ENCODE measurements around the gene SNAP47. TPM values are rescaled to one million over a fixed set of nuclear protein-coding genes. Genes with fewer than 3 reads are reported as not detected.

SNAP47 gene
- polyA plus RNA-seq, 1 experiment: 44.8 TPM

DNA sequence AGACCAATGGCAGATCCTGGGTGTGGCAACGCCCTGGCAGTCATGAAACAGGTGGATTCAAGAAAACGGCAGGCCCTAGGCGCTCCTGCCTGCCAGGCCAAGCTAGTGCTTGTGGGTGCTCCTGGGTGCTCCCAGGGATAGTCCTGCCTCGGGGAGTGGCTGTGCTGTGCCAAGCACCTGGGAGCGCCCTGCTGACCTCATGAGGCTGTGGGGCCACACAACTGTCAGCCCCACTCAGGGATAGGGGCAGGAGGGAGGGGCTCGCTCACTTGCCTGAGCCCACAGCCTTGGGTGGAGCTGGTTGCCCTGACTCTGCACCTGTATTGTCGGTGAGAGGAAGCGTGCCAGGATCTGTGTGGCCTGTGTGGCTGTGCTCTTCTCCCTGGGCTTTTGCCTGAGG is 9.4 kb downstream of the SNAP47 start:
- TF ChIP-seq, protein P1, sequence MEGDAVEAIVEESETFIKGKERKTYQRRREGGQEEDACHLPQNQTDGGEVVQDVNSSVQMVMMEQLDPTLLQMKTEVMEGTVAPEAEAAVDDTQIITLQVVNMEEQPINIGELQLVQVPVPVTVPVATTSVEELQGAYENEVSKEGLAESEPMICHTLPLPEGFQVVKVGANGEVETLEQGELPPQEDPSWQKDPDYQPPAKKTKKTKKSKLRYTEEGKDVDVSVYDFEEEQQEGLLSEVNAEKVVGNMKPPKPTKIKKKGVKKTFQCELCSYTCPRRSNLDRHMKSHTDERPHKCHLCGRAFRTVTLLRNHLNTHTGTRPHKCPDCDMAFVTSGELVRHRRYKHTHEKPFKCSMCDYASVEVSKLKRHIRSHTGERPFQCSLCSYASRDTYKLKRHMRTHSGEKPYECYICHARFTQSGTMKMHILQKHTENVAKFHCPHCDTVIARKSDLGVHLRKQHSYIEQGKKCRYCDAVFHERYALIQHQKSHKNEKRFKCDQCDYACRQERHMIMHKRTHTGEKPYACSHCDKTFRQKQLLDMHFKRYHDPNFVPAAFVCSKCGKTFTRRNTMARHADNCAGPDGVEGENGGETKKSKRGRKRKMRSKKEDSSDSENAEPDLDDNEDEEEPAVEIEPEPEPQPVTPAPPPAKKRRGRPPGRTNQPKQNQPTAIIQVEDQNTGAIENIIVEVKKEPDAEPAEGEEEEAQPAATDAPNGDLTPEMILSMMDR (IDR thresholded peaks at IDR 0.05; ENCODE audit: low read depth, low read length): no peak
- no peak overlapping the region for H3K4me3 ChIP-seq (ENCODE audit: low read depth, low read length)
- CTCF ChIA-PET: interaction anchor here (1.3 kb wide), 1 partner anchor 14 kb away, joined by 5 read pairs; no protein-coding TSS in a partner anchor
- POLR2A ChIA-PET: no interaction called here
- DNase-seq (ENCODE audit: low read depth, low spot score): no peak
- no peaks in the 10 kb centered on the region for H3K27me3 ChIP-seq (ENCODE audit: control insufficient read depth, insufficient read depth, low read length)
- H3K9me3 ChIP-seq (ENCODE audit: control insufficient read depth, insufficient read depth, low read length): no peaks in the 10 kb centered on the region
- no peak overlapping the region for H3K27ac ChIP-seq (ENCODE audit: low read depth, low read length)

DNA sequence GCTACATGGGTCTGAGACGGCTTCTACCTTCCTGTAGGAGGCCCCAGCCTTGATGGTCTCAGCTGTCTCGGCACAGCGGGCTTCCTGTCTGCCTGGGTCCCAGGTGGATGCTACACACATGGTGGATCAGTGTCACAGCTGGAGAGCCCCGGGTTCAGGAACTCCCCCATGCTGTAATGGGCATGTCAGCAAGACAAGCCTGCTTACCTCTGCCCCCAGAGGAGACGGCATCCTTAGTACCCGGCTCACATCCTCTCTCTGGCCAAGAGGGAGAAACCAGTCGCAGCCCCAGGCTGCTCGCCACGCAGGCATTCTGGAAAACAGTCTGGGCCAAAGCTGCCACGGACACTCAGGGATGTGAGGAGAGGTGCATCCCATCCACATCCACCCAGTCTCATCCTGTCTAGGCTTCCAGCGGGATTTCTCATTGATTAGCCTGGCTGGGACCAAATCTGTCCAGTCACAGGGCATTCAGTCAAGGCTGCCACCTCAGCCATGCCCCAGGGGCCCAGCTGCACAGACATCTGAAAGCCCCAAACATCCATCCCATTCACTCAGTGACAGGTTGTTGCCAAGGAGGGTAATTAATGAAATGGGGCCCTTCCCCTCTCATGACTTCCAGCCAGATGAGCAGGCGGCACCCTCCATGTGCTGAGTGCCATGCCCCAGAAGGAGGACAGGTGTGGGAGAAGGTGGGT is 10.5 kb downstream of the SNAP47 start:
- POLR2A ChIA-PET: no interaction called here
- TF ChIP-seq, protein P1 (IDR thresholded peaks at IDR 0.05; ENCODE audit: low read depth, low read length): no peak
- CTCF ChIA-PET: no interaction called here

DNA sequence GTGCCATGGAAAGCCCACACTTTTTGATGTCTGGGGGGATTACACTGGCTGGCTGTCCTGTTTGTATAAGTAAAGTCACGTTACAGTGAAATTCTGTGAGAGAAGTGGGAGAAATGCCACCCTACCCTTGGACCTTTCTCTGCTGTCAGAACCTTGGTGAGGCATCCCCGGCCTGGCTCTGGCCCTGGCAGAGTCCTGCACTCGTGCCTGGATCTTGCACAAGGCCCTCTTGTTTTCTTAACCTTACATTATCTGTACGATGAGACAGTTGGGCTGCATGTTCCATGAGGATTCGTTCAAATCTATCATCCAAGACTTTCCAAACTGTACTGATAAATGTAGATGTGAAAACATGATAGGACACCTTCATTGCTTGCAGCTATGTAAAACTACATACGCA is 11.4 kb downstream of the SNAP47 start:
- H3K9me3 ChIP-seq (ENCODE audit: control insufficient read depth, insufficient read depth, low read length): no peaks in the 10 kb centered on the region; the same call in 1 of the 2 replicates
- TF ChIP-seq, protein P1 (IDR thresholded peaks at IDR 0.05; ENCODE audit: low read depth, low read length): no peak
- CTCF ChIA-PET: interaction anchor here (0.6 kb wide), 1 partner anchor 41 kb away, joined by 6 read pairs; no protein-coding TSS in a partner anchor
- no peak overlapping the region for H3K27ac ChIP-seq (ENCODE audit: low read depth, low read length)
- H3K27me3 ChIP-seq (ENCODE audit: control insufficient read depth, insufficient read depth, low read length): no peaks in the 10 kb centered on the region
- POLR2A ChIA-PET: no interaction called here
- H3K4me3 ChIP-seq (ENCODE audit: low read depth, low read length): no peak overlapping the region
- DNase-seq (ENCODE audit: low read depth, low spot score): no peak

More for the DNA sequence above, 10.5 kb downstream of the SNAP47 start:
- Histone ChIP-seq H3K27me3 (ENCODE audit: control insufficient read depth, insufficient read depth, low read length) (no peaks in the 10 kb centered on the region), H3K27ac (ENCODE audit: low read depth, low read length) (no peak overlapping the region), H3K4me3 (ENCODE audit: low read depth, low read length) (no peak overlapping the region), H3K9me3 (ENCODE audit: control insufficient read depth, insufficient read depth, low read length) (no peaks in the 10 kb centered on the region; the same call in 1 of the 2 replicates)
- DNase-seq (ENCODE audit: low read depth, low spot score): no peak

DNA sequence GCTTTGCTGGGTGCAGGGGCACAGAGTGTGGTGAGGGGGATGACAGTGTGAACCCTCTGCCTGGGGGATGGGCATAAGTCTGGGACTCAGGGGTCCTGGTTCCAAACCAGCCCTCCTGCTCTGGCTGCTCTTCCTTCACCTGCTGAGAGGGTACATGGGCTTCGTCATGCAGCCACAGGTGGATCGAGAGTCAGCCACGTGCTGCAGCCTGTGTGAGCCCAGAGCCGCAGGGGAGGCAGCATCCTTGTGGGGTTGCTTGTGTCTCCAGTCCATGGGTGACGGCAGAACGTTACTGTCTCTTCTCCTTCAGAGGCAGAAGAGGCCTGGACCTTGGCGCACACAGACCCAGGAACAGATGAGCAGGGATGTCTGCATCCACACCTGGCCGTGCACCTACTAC is 12.1 kb downstream of the SNAP47 start:
- Histone ChIP-seq H3K27ac (ENCODE audit: low read depth, low read length) (no peak overlapping the region), H3K4me3 (ENCODE audit: low read depth, low read length) (no peak overlapping the region), H3K27me3 (ENCODE audit: control insufficient read depth, insufficient read depth, low read length) (no peaks in the 10 kb centered on the region), H3K9me3 (ENCODE audit: control insufficient read depth, insufficient read depth, low read length) (no peaks in the 10 kb centered on the region; the same call in 1 of the 2 replicates)
- CTCF ChIA-PET: no interaction called here
- TF ChIP-seq, protein P1 (IDR thresholded peaks at IDR 0.05; ENCODE audit: low read depth, low read length): no peak
- POLR2A ChIA-PET: no interaction called here
- no peak for DNase-seq (ENCODE audit: low read depth, low spot score)

DNA sequence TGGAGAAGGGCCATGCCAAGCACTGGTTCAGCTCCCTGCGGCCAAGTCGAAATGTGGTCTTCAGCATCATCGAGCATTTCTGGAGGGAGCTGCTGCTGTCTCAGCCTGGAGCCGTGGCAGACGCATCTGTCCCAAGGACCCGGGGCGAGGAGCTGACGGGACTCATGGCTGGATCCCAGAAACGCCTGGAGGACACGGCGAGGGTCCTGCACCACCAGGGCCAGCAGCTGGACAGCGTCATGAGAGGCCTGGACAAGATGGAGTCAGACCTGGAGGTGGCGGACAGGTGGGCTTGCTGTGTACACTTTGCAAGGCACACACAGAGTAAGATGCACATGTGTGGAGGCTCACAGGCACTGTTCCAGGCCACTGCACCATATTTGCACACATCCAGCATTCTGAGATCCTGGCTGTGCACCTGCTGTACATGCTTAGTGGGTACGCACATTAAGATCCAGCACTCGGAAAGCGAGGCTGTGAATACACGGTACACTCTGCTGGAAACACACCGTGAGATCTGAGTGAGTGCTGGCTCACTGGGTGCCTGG is 12.8 kb downstream of the SNAP47 start:
- Histone ChIP-seq H3K4me3 (ENCODE audit: low read depth, low read length) (no peak overlapping the region), H3K9me3 (ENCODE audit: control insufficient read depth, insufficient read depth, low read length) (no peaks in the 10 kb centered on the region; the same call in 1 of the 2 replicates), H3K27ac (ENCODE audit: low read depth, low read length) (no peak overlapping the region), H3K27me3 (ENCODE audit: control insufficient read depth, insufficient read depth, low read length) (no peaks in the 10 kb centered on the region)
- TF ChIP-seq, protein P1 (IDR thresholded peaks at IDR 0.05; ENCODE audit: low read depth, low read length): no peak
- CTCF ChIA-PET: no interaction called here
- DNase-seq (ENCODE audit: low read depth, low spot score): no peak
- POLR2A ChIA-PET: no interaction called here
